Epidermal melanocyte (primary cell): Measurements from ENCODE around the gene MBNL1.
"Not testable (repeated sequence)": the region's sequence is repeated elsewhere in the genome, so short reads cannot be mapped to it uniquely, and the experiment has no call there.

Experiments used
- DNase-seq: peaks from one replicate; pipeline ENCODE4 v3.0.0; 2011; ENCODE audit warnings: low spot score; ENCODE audit not compliant: insufficient read length

The MBNL1 gene

DNA sequence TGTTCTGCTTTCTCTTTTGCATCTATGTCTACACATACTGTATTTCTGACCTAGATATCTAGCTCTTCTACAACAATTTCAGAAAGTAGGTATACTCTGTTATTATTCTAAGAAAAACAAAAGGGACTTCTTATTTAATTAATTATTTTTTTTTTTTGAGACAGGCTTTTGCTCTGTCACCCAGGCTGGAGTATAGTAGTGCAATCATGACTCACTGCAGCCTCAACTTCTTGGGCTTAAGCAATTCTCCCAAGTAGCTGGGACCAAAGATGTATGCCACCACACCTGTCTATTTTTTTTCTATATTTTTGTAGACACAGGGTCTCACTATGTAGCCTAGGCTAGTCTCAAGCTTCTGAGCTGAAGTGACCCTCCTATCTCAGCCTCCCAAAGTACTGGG, 130.6 kb downstream of the MBNL1 start:
- no peak for DNase-seq

DNA sequence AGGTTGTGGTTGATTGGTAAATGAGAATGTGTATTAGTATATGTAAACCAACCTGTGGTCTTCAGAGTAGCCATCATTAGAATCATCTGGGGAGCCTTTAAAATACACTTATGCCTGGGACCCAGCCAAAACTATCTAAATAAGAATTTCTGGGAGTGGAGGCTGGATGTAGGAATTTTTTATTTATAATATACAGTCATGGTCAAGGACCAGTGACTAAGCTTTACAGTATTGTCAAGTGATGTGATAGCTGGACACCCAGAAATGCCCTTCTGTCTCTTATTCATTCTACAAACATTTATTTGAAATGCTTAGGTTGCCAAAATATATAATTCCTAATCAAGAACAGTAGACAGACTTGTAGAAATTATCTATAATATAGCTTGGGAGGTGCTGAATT, 132.2 kb downstream of the MBNL1 start:
- DNase-seq, result no peak

DNA sequence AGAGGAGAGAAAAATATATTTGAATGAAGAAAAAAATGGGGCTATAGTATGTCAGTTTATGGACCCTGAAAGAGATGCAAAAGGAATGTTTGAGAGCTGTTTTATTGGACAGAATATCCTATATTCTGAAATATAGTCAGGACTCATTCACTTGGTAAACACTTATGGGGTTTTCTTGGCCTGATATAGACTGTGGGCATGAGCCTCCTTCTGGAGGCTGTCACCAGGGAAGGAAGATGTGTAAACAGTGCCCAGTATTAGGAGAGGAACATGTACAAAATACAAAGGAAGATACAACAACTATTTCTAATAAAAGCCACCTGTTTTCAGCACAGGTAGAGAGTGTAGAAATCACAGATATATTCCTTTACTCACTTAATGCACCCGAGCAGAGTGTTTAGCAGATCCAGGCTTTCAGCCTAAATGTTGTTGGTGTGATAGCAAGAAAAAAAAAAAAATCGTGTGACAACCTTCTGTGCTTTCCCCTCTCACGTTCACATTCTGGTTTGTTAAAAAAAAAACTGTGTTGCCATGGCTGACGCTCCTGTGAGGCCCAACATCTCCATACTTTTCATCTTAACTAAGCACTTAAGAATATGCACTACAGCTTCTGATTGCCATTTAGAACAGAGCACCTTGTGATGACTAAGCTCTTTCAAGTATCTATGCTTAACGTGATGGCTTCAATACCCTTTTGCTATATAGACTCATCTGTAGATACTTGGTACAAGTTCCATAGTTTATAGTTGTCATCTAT, 134.1 kb downstream of the MBNL1 start:
- DNase-seq, result no peak

DNA sequence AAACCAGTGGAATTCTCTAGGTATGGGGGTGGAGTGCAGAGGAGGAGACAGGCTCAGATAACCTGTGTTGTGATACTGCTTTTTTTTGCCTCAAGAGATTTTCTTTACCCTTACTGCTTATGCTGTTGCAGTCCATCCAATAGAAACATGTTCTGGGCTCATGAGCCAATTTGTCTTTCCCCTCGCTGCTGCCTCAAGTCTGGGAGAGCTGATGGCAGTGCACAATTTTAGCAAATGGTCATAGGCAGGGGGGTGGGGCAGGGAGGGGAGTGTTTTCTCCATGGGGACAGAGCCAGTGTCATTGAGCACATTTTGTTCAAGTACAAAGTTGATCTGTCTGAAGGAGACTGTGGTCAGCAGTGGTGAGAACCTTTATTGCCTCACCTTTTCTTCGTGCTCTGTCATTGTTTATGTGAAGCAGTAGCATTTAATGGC, 134.9 kb downstream of the MBNL1 start:
- DNase-seq, result no peak

DNA sequence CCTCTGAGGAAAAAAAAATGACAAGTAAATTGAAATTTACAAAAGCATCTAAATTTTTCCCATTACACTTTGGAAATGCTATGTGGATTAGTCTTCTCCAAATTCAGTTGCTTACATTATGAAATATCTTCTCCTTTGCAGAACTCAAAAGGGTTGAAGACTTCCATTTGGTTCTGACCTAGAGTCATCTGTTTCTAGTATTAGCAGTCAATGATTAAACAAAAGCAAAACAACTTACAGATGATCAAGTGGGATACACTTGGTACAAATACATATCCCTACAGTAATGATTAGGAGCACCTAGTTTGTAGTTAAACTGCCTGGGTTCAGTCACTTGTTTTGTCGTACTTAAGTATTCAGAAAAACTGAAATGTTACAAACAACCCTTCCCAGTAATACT, 136.2 kb downstream of the MBNL1 start:
- no peak for DNase-seq

DNA sequence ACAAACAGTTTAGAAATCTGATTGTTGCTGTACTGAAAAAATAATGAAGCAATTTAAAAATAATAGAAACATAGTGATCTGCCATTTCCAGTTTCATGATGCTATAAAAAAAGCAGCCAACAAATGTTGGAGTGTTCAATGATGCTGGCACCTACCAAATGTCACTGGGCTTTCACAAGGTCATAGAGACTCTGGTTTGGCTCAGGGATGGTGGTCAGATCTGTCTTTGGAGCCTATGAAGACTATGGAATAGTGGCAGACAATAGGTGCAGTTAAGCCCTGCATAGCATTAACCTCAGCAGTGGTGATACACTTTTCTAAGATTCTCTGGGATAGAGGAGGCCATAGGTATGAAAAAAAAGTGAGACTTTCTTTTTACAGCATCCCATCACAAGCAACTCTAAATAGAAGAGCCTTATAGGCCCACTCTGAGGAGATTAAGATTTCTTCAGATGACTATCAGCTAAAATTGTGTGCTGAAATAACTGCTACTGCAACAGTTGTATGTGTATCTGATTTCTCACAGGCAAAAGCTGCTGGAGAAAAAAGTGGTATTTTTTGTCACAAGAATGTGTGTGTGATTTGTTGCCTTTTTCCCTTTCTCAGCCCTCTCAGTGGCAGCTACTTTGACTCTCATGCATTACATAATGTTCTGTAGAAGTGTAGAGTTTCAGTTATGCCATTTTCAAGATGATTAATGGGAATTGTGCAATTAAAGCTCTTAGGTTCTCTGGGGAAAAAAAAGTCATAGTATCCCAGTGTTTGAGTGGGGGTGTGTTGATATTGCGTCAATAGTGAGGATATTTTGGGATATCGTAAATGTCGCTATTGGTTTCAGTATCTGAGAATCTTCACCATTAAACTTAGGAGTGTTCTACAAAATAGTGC, 137.4 kb downstream of the MBNL1 start:
- no peak for DNase-seq

DNA sequence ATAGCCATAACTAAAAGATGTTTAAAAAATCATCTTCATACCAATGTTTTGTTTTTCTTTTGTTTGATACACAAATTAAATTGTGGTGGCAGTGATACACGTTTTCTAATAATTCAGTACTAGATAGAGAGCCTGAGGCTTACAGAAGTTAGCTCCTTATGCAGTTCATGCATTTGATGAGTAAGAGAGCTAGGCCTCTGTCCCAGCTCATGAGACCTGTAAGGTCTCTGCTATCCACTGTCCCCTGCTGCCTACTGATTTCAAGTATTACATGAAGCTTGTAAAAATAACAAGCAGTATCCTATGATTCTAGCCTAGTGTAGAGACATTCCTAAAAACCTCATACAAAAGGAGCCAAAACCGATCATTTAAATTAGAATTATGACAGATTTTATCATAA, 144.5 kb downstream of the MBNL1 start:
- no peak for DNase-seq

DNA sequence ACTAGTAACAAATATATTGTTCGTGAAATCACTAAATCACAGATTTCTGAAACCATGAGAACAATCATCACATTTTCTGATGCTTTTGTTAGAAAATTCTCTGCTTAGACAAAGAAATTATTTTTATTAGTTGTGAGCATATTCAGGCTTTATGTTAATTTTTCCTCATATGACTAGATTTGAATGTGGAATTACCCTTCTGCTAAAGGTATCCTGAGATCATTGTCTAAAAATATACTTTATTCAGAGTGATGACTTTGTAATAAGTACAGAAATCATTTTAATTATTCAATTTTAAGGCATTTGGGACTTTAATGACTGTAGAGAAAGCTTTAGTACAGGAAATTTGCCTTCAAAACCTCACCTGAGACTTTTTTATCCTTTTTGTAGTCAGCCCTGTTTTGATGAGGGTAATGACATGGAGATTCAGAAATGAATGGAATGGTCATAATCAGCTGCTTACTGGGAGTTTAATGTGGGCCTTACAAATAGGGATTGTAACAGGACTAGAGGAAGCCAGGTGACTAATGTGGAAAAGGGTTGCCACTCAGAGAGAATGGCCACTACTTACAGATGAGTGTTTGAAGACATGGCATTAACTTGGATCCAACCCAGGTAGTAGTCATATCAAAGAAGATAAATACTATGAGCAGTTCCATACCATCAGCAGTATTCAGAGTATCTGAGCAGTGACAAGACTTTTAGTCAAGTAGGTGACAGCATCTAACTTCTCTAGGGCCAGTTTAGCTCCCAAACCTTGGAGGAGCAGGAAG, 148.3 kb downstream of the MBNL1 start:
- DNase-seq, result no peak

DNA sequence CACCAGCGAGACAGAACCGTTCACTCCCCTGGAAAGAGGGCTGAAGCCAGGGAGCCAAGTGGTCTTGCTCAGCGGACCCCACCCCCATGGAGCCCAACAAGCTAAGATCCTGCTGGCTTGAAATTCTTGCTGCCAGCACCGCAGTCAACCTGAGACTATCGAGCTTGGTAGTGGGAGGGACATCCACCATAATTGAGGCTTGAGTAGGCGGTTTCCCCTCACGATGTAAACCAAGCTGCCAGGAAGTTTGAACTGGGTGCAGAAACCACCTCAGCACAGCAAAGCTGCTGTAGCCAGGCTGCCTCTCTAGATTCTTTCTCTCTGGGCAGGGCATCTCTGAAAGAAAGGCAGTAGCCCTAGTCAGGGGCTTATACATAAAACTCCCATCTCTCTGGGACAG, 151.0 kb downstream of the MBNL1 start:
- DNase-seq, result no peak

DNA sequence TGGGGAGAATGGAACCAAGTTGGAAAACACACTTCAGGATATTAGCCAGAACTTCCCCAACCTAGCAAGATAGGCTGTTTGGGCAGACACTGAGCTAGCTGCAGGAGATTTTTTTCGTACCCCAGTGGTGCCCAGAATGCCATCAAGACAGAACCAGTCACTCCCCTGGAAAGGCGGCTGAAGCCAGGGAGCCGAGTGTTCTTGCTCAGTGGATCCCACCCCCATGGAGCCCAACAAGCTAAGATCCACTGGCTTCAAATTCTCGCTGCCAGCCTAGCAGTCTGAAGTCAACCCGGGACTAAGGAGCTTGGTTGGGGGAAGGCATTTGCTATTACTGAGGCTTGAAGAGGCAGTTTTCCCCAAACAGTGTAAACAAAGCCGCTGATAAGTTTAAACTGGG, 152.4 kb downstream of the MBNL1 start:
- DNase-seq, result no peak

DNA sequence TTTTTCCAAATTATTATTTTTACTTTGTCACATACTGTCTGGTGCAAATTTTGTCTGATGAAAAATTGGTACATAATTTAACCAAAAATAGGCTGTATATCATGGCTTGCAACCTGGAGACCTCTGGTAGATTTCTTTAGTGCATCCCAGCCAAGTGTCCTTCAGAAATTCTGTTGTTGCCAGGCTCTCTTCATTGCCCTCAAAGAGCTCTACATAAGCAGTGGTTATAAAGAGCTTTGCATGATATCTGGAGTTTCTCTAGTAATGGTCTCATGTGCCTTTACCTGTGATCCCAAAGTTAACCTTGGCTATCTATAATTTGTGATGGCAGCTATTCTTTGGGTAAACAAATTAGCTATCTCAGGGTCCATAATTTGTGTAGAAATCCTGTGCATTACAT, 157.7 kb downstream of the MBNL1 start:
- DNase-seq, result no peak

DNA sequence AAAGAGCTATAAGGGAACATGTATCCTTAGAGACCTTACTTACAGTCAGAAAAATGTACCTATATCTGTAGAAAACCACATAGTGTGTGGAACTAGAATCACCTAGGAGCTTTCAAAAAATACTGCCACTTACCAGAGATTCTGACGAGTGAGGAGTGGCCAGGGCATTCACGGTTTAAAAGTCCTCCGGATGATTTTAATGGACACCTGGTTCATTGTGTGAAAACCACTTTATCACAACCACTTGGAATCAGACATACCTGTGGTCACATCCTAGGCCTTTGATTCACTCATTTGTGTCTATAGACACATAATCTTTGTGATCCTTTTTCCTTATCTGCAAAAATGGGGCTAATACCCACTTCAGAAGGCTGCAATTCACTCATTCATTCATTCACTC, 159.8 kb downstream of the MBNL1 start:
- DNase-seq, result no peak

DNA sequence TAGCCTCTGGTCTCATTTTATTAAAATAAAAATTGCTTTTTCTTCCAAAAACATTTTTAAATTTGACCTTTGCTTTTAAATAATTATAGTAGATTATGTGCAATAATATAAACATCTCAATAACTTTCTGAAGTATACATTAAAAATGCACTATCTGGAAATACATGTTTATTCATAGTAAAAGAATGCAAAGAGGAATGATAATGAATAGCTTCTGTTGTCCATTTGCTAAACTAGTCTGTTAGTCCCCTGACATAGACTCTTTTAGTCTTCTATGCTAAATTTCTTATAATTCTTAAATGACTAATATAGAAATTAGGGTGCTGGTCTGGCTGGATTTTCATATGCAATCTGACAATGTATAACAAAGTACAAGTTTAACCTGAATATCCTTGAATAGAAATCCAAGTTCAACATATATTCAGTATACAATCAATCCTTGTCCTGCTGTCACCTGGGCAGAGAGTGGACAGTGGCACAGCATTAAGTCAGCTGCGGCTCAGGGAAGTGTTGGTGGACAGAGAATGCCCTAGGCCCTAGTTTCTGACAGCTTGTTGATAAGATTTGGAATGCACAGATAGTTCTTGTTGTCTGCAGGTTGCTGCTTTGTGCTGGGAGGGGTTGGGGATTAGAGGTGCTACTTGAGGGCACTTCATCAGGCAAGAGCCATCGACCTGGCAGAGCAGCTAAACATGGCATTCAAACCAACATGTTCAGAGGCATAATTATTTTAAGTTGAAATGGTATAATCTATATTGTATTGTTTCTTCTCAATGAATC, 161.7 kb downstream of the MBNL1 start:
- DNase-seq, result no peak

DNA sequence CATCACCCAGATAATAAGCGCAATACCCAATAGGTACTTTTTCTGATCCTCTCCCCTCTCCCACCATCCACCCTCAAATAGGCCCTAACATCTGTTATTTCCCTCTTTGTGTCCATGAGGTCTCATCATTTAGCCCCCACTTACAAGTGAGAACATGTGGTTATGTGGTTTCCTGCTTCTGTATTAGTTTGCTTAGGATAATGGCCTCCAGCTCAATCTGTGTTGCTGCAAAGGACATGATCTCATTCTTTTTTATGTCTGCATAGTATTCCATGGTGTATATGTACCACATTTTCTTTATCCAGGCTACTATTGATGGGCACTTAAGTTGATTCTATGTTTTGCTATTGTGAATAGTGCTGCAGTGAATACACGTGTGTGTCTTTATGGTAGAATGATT, 165.4 kb downstream of the MBNL1 start:
- DNase-seq, result no peak

DNA sequence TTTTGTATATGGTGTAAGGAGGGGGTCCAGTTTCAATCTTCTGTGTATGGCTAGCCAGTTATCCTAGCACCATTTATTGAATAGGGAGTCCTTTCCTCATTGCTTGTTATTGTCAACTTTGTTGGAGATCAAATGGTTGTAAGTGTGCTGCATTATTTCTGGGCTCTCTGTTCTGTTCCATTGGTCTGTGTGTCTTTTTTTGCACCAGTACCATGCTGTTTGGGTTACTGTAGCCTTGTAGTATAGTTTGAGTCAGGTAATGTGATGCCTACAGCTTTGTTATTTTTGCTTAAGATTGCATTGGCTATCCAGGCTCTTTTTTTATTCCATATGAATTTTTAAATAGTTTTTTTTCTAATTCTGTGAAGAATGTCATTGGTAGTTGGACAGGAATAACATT, 166.5 kb downstream of the MBNL1 start:
- DNase-seq, result not testable (repeated sequence)

DNA sequence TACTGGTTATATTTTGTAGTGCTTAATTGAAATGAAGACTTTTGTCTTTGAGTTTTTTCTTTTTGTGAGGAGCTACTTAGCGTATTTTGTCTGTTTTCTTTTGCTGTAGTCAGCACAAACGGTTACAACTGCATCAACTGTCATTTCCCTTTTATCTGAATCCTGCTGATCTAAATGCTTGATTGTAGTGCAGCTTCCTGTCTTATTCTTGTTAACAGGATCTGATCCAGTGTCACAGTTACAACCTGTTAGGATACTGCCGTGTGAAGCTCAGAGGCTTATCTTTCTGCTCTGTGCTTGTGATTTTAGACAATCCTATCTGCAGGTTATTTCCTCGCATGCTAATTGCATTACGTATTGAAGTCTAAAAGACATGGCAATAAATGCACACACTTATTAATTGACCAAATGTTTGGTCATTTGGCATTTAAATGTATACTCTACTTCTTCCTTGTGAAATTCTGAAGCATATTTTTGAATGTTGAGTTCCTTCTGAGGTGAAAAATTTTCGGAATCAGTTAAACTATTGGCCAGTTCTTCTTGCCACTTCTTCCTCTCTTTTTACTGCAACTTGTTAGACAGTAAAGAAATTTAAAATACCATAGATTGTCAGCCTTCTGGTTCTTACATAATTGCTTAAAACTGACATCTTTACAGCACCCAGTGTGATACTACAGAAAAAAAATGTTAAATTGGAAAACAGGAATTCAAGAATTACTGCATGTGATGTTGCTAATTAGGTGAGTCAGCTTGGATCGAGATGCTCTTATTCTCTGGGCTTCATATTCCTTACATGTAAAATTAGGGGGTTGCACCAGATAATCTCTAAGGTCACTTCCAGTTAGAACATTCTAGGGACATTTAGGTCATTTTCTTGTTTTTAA, 168.2 kb downstream of the MBNL1 start:
- DNase-seq, result no peak

DNA sequence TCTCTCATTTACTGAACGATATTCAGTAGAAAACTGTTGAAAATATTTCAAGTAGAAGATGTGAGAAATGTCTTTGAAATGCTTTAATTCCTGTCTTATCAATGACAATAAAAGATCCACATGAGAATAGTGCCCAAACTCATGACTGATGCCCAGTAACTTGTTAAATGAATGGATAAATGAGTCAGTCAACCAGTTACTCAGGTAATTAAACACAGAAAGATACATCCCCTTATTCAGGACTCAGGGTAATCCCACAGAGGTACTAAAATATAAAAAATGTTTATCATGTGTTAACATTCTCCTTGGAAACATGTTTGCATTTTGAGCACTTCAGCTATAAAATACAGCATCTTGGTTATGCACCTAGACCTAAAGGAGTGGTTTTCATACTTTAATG, 169.5 kb downstream of the MBNL1 start:
- DNase-seq, result no peak

DNA sequence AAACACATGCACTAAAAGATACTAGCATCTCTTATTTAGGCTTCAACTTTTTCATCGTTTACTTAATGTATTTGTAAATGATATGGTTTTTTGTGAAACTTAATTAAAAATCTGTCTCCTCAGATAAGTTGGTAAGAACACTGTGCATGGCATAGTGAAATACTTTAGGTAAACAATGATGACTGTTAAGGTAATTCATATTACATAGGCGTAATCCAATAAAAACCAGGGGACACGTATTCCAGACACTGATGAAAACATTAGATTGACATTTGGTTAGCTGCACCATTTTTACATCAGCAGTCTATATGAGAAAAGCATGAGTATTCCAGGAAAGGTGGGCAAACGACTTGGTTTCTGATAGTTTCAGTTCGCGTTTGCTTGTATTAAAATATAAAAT, 170.0 kb downstream of the MBNL1 start:
- DNase-seq, result no peak

DNA sequence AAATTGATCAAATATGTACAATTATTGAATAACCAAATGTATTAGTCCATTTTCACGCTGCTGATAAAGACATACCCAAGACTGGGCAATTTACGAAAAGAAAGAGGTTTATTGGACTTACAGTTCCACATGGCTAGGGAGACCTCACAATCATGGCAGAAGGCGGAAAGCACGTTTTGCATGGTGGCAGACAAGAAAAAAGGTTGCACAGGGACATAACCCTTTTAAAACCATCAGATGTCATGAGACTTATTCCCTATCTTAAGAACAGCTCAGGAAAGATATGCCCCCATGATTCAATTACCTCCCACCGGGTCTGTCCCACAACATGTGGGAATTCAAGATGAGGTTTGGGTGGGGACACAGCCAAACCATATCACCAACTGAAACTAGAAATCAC, 171.5 kb downstream of the MBNL1 start:
- not testable (repeated sequence) for DNase-seq
